Pons (tissue), 1 donor: Measurements from ENCODE around the gene CST9.
"Not testable (repeated sequence)": the region's sequence is repeated elsewhere in the genome, so short reads cannot be mapped to it uniquely, and the experiment has no call there.

Experiments used
- DNase-seq: peaks from one replicate; pipeline ENCODE4 v3.0.0-alpha.2; 2016; ENCODE audit warnings: low spot score

The CST9 gene

GRCh38 chr20:23623666-23624323 is 18.1 kb upstream of the CST9 start:
- no peak for DNase-seq

- no peak for DNase-seq
Observed at GRCh38 chr20:23622839-23623343, 17.2 kb upstream of the CST9 start.

DNA sequence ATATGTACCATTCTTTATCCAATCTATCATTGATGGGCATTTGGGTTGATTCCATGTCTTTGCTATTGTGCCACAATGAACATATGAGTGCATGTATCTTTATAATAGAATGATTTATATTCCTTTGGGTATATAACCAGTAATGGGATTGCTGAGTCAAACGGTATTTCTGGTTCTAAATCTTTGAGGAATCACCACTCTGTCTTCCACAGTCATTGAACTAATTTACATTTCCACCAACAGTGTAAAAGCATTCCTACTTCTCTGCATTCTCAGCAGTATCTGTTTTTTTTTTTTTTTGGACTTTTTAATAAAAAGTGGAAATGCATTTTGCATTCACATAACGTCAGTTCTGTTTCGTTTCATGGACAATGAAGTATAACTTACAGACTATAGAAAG is 16.7 kb upstream of the CST9 start:
- not testable (repeated sequence) for DNase-seq

- DNase-seq: not testable (repeated sequence)
Observed at GRCh38 chr20:23620670-23621386, 15.1 kb upstream of the CST9 start.

DNA sequence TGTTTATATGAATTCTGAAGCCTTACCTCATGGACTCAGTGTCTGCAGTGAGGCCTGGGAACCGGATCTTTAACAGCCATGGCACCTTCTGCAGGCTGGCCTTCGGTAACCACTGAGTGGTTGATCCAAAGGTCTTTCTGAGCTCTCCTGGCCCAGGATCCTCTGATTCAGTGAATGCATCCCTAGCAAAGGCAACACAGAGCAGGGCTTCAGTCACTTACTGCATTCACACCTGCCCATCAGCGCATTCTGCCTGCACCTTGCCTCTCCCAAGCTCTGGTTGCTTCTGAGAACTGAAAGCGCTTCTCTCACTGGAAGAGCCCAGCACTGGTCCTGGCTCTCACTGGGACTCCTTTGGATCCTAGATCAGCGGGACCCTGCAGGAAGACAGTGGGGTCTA is 8.4 kb upstream of the CST9 start:
- DNase-seq: no peak

DNA sequence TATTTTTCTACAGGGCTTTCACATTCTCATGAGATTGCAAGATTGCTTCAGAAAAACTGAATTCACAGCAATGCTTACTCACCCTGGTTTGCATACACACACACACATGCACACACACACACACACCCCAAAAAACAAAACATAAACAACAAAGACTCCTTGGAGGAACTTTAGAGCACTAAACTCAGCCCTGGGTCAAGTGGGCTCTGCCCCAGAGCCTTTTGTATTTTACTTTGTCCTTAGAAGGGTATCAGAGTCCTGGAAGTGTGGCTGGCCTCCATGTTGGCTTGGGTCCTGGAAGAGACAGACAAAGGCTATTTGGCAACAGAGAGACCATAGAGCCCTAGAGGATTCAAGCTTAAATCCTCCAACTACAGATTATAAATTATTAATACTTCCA is 8.0 kb upstream of the CST9 start:
- DNase-seq: no peak

- DNase-seq: peak; percentile 62
Observed at GRCh38 chr20:23612396-23612795, 6.7 kb upstream of the CST9 start.

GRCh38 chr20:23609486-23610109 is 3.9 kb upstream of the CST9 start:
- no peak for DNase-seq

GRCh38 chr20:23608251-23608846 is 2.6 kb upstream of the CST9 start:
- DNase-seq: no peak

DNA sequence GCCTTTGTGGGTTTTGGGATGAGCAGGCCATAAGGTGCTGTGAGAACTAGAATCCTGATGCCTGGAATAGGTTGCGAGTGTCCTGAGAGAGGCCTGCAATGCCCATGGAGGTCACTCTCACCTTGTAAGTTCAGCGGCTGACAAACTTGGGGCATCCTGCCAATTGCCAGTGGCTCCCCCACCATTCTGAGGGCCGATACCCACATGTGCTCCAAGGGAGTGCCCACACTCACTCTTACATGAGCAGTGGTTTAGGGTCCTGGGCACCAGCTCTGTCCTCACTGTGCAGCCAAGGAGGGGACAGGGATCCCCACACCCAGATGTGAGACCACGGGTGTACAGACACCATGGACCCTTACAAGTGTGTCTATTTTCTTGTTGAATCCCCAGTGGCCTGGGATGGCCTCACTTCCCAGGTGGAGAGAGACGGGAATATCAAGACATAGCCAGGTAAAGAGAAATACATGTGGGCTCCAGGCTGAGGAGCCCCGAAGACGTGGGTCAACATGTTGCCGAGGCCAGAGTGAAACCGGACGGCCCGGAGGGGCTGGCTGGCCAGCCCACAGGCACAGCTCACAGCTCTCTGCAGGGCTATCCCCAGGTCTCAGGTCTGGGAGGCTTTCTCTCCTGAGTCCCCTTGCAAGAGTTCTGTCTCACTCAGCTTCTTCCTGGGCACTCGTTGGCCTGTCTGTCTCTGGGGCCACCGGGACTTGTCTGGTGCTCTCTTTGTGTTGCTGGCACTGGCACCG is 2.0 kb upstream of the CST9 start:
- no peak for DNase-seq

DNA sequence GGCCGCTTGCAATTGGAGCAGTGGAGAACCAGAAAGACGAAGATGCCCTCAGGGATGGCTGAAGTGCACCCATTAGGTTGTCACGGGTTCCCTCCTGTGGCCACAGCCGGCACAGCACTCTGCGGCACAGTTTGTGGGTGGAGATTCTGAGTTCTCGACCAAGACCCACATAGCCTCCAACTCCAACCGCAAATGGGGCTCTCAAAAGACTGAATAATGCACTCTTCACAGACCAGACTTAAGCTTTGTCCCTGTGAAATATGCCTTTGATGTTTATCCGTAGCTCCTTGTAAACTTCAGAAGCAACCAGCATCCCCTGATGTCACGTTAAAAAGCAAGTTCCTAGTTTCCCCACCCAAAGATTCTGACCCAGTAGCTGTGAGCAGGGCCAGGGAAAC is 934 bp upstream of the CST9 start:
- peak; percentile 56 for DNase-seq

DNA sequence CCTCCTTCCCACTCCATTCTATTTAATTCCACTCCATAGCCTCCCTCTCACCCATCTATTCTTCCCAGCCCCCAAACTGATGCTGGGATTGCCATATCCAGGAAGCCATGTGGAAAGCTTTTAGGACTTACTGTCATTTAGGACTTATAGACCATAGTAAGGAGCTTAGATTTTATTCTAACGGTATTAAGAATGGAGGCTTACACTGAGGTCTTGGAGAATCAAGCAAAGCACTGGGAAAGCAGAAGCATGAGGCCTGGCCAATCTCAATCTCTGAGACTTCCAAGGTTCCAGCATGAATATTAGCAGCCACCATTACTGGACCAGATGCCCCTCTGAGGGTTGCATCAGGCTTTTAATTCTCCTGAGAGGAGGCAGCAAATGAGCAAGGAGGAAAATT is 1.4 kb downstream of the CST9 start:
- DNase-seq: no peak

- DNase-seq: no peak
Observed at GRCh38 chr20:23603321-23603720, 2.4 kb downstream of the CST9 start.

- no peak for DNase-seq
Observed at GRCh38 chr20:23602699-23603098, 3.0 kb downstream of the CST9 start.

DNA sequence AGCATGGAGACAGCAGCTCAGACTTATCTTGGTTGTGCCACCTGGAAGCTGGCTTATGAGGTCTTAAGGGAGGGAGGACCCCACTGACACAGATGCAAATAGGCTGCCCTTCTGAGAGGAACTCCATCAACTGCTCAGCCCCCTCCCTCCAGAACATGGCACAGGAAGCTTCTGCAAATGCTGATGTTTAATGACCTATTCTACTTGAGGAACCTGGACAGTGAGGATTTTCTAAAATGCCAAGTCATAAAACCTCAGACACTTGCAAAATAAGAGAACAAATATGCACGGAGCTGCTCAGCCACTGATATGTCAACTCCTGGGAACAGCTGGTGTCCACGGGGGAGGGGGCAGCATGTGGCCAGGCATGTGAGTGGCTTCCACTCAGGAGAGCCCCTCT is 3.5 kb downstream of the CST9 start:
- no peak for DNase-seq

GRCh38 chr20:23601715-23602114 is 4.0 kb downstream of the CST9 start:
- DNase-seq: no peak

- DNase-seq: no peak
Observed at GRCh38 chr20:23598481-23598880, 7.2 kb downstream of the CST9 start.

DNA sequence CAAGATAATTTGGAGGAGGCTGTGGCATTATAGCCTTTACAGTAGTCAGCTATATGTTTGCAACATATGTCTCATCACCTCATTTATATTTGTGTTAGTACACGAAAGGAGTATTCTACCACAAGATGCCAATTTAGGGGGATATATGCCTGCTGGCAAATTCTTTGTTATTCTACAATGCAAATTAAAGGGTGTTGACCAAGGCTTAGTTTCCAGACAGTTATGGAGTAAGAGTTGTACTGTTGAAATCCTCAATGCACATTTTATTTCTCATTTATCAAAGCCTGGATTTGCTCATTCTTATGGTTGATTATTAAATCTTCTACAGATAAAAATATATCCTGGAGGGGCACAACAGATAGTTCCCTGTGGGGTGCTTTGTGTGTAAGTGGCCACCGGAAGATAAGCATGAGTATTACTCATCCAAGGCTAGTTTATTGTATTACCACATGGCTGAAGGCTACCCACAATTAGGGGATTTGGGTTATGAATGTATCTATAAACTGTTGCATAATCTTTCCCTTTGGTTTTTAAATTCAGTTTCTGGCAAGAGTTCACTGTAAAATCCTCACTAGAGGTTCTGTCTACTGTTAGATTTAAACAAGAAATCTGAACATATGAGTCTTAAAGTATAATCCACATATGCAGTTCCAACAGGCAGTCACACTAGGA is 9.0 kb downstream of the CST9 start:
- no peak for DNase-seq

- DNase-seq: no peak
Observed at GRCh38 chr20:23595941-23596340, 9.8 kb downstream of the CST9 start.

GRCh38 chr20:23588434-23589403 is 17.0 kb downstream of the CST9 start:
- no peak for DNase-seq
